Vagina (tissue), 2 donors: ENCODE measurements around the gene RYR2.

Experiments used
- POLR2A ChIP-seq, 2 donors: fragments of 450-650 bp; IDR thresholded peaks; one replicate each; pipeline ENCODE4 v1.6.1; 2017; ENCODE audit warnings: antibody characterized with exemption in 2 of 2, mild to moderate bottlenecking in 2 of 2, moderate library complexity in 2 of 2
- POLR2AphosphoS5 ChIP-seq, 2 donors: sonication (generic); formaldehyde crosslinking; IDR thresholded peaks; one replicate each; pipeline ENCODE4 v1.9.0; 2017; ENCODE audit warnings: antibody characterized with exemption in 2 of 2, mild to moderate bottlenecking in 2 of 2, low read depth in 1 of 2; ENCODE audit not compliant: insufficient read depth in 1 of 2
- TF ChIP-seq, protein P1 (sequence below), 3 experiments: fragments of 450-650 bp in 2 of 3; fragments of 200-600 bp in 1 of 3; sonication (generic) in 1 of 3; IDR thresholded peaks; one replicate each; pipeline ENCODE4 v1.5.1; 2017 to 2019; ENCODE audit warnings: antibody characterized with exemption in 3 of 3, mild to moderate bottlenecking in 2 of 3, moderate library complexity in 2 of 3

DNA sequence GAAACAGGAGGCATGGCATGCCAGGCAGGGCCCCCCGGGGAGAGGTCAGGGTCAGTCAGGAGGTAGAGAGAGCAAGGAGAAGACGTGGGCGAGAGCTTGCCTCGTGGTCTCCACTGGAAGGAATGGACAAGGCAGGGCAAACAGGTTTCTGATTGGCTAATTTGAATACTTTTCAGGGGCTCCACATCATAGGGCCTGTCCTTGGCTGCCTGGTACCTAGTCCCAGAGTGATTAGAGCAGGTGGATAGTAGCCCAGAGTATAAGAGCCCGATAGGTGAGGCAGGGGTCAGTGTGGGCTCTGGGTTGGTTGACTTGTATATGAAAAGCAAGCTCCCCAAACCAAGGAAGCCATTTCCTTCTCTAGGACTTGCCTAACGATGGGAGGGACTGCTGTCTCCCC lies 670.1 kb downstream of the RYR2 start:
- TF ChIP-seq, protein P1, sequence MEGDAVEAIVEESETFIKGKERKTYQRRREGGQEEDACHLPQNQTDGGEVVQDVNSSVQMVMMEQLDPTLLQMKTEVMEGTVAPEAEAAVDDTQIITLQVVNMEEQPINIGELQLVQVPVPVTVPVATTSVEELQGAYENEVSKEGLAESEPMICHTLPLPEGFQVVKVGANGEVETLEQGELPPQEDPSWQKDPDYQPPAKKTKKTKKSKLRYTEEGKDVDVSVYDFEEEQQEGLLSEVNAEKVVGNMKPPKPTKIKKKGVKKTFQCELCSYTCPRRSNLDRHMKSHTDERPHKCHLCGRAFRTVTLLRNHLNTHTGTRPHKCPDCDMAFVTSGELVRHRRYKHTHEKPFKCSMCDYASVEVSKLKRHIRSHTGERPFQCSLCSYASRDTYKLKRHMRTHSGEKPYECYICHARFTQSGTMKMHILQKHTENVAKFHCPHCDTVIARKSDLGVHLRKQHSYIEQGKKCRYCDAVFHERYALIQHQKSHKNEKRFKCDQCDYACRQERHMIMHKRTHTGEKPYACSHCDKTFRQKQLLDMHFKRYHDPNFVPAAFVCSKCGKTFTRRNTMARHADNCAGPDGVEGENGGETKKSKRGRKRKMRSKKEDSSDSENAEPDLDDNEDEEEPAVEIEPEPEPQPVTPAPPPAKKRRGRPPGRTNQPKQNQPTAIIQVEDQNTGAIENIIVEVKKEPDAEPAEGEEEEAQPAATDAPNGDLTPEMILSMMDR (IDR thresholded peaks at IDR 0.05) = no peak
- TF ChIP-seq POLR2AphosphoS5 (IDR thresholded peaks at IDR 0.05; ENCODE audit: insufficient read depth in 1 of 2, low read depth in 1 of 2) = no peak
- no peak for TF ChIP-seq POLR2A (IDR thresholded peaks at IDR 0.05)
